Measurements from ENCODE around the gene DHRS2. TPM values are rescaled to one million over a fixed set of nuclear protein-coding genes. Genes with fewer than 3 reads are reported as not detected.

The DHRS2 gene
- total RNA-seq, 1 donor from 2014 or later, result not detected

DNA sequence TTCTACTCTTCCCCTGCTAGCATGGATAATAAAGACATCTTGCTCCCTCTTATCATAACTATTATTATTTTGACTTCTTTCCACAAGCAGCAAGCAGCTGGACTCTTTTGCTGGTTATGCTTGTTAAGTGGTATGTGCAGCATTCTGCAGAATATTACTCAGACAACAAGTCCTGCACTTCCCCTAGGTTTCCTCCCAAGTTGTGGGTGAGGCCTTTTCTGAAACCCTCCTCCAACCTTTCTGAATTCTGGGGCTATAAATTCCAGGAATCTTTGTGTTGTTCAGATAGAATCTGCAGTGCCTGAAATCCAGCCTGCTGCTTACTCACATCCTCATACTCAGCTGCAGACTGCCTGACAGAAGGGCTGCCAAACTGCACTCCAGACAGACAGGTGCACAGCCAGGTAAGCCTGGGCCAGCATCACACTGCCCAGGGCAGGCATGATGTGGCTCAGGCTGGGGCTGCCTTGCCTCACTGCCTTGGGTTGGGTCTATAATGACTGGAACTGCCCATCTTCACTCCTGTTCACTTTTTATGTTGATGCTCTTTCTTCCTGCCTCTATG is 6.2 kb upstream of the DHRS2 start:
- CTCF ChIA-PET, result interaction anchor here (0.6 kb wide), 1 partner anchor 421 kb away, joined by 3 read pairs; no protein-coding TSS in a partner anchor
- intact Hi-C loops (cut with micrococcal nuclease), result no loop called here
- no peak overlapping the region for H3K27ac Mint-ChIP-seq

DNA sequence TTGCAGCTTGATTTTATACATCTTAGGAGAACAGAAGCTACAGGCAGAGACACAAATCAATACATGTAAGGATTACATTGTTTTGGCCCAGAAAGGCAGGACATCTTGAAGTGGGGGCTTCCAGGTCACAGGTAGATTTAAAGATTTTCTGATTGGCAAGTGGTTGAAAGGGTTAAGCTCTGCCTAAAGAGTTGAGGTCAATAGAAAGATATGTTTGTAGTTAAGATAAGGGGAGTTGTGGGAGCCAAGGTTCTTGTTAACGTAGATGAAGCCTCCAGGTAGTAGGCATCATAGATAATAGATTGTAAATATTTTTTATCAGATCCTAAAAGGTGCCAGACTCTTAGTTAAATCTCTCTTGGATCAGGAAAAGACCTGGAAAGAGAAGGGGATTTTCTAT is 5.5 kb upstream of the DHRS2 start:
- POLR2A ChIA-PET, result no interaction called here
- intact Hi-C loops (cut with micrococcal nuclease), result no loop called here

More for the DNA sequence above, 6.2 kb upstream of the DHRS2 start:
- Mint-ChIP-seq H3K36me3 (ENCODE audit: low read depth) (no peaks in the 10 kb centered on the region), H3K4me1 (peaks cover 4% of the 10 kb centered on the region), H3K27me3 (peaks cover 9% of the 10 kb centered on the region), H3K4me3 (no peak overlapping the region), H3K9me3 (peaks cover 4% of the 10 kb centered on the region)
- TF ChIP-seq, protein P1, sequence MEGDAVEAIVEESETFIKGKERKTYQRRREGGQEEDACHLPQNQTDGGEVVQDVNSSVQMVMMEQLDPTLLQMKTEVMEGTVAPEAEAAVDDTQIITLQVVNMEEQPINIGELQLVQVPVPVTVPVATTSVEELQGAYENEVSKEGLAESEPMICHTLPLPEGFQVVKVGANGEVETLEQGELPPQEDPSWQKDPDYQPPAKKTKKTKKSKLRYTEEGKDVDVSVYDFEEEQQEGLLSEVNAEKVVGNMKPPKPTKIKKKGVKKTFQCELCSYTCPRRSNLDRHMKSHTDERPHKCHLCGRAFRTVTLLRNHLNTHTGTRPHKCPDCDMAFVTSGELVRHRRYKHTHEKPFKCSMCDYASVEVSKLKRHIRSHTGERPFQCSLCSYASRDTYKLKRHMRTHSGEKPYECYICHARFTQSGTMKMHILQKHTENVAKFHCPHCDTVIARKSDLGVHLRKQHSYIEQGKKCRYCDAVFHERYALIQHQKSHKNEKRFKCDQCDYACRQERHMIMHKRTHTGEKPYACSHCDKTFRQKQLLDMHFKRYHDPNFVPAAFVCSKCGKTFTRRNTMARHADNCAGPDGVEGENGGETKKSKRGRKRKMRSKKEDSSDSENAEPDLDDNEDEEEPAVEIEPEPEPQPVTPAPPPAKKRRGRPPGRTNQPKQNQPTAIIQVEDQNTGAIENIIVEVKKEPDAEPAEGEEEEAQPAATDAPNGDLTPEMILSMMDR (IDR thresholded peaks at IDR 0.05), result no peak
- POLR2A ChIA-PET, result no interaction called here
- ATAC-seq (ENCODE audit: low read depth) (no peak), DNase-seq (no peak)

DNA sequence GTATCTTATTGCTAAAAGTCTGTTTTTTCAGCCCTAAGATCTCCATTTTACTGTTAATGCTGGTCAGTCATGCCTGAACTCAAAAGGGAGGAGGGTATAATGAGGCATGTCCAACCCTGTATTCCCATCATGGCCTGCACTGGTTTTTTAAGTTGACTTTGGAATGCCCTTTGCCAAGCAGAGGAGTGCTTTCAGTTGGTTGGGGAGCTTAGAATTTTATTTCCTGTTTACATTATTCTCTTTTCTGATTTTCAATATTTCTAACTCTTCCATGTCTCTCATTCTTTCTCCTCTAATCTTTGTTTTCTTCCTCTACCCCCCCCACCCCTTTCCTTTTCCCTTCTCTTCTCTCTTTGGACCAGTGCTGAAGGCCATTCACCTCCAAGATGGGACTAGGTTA is 4.9 kb upstream of the DHRS2 start:
- no peak overlapping the region for H3K4me3 Mint-ChIP-seq
- peaks cover 4% of the 10 kb centered on the region for H3K4me1 Mint-ChIP-seq
- ATAC-seq (ENCODE audit: low read depth) (no peak), DNase-seq (no peak)
- ChIA-PET POLR2A (no interaction called here), CTCF (interaction anchor here (0.8 to 2.6 kb wide), 17 partner anchors 9 to 666 kb away, joined by 3 to 9 read pairs (median 3); no protein-coding TSS in a partner anchor)
- H3K36me3 Mint-ChIP-seq (ENCODE audit: low read depth), result no peaks in the 10 kb centered on the region
- no peaks in the 10 kb centered on the region for H3K9me3 Mint-ChIP-seq
- no peak overlapping the region for H3K27ac Mint-ChIP-seq
- peaks cover 9% of the 10 kb centered on the region for H3K27me3 Mint-ChIP-seq
- TF ChIP-seq, protein P1 (IDR thresholded peaks at IDR 0.05), result no peak
- intact Hi-C loops (cut with micrococcal nuclease), result no loop called here

More for the DNA sequence above, 5.5 kb upstream of the DHRS2 start:
- Mint-ChIP-seq H3K27ac (no peak overlapping the region), H3K27me3 (peaks cover 9% of the 10 kb centered on the region), H3K36me3 (ENCODE audit: low read depth) (no peaks in the 10 kb centered on the region), H3K4me1 (peaks cover 4% of the 10 kb centered on the region), H3K4me3 (no peak overlapping the region), H3K9me3 (no peaks in the 10 kb centered on the region)
- CTCF ChIA-PET, result interaction anchor here (1.5 to 2.6 kb wide), 2 partner anchors 280 to 300 kb away, joined by 7 to 9 read pairs; no protein-coding TSS in a partner anchor
- TF ChIP-seq, protein P1 (IDR thresholded peaks at IDR 0.05), result no peak
- ATAC-seq (ENCODE audit: low read depth) (no peak), DNase-seq (no peak)

DNA sequence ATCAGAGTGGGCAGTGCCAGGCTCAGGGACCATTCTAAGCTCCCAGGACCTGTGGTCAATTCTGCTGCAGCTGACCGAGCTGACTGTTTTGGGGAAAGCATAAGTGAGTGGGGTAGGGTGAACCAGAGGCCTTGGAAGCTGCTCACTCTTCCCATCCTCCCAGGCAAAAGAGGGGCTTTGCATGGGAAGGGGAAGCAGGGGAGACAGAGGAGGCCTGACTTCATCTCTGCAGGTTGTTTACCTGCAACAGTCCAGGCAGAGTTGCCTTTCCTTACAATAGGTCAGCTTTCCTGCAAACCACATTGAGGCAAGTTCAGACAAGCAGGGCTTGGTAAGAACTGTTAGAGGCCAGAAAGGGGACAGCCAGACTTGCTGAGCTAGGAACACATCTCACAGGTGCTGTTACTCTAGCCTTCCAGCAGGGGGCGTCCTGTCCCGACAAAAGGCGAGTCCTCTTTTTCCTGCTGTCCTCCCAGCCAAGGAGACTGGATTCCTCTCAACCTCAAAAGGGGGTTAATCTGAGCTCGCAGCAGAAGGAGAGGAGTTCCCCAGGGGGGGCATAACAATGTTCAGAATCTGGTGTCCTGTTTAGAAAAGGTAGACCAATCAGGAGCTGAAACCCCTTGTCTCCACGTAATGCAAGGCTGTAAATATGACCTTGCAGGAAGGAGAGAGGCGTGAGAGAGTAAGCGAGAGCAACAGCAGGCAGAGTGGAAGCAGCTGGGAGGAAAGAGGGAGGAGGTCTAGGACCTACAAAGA is 4.3 kb upstream of the DHRS2 start:
- Mint-ChIP-seq H3K36me3 (ENCODE audit: low read depth) (no peaks in the 10 kb centered on the region), H3K27me3 (peaks cover 9% of the 10 kb centered on the region), H3K9me3 (no peaks in the 10 kb centered on the region), H3K27ac (no peak overlapping the region), H3K4me1 (peaks cover 4% of the 10 kb centered on the region), H3K4me3 (no peak overlapping the region)
- ChIA-PET CTCF (interaction anchor here (0.8 to 2.6 kb wide), 19 partner anchors 8 to 665 kb away, joined by 3 to 9 read pairs (median 3); no protein-coding TSS in a partner anchor), POLR2A (no interaction called here)
- ATAC-seq (ENCODE audit: low read depth) (peak; percentile 52), DNase-seq (peak; percentile 47)
- intact Hi-C loops (cut with micrococcal nuclease), result loop anchor here (1.0 to 2.0 kb wide), 3 partner anchors 297 to 405 kb away; no protein-coding TSS in a partner anchor
- TF ChIP-seq, protein P1 (IDR thresholded peaks at IDR 0.05), result peak; percentile 92
